NCI-H187 treated with DMSO at 0.1 percent for 48 hours (cell line): ENCODE data around the gene THOP1.
"Not testable (repeated sequence)": the region's sequence is repeated elsewhere in the genome, so short reads cannot be mapped to it uniquely, and the experiment has no call there.

Experiments used
- DNase-seq: peaks from one replicate; lab custom pipeline; 2025; lab: John Stamatoyannopoulos, UW

Gene THOP1

GRCh38 chr19:2817237-2817829 is 32.0 kb downstream of the THOP1 start:
- DNase-seq = not testable (repeated sequence)

DNA sequence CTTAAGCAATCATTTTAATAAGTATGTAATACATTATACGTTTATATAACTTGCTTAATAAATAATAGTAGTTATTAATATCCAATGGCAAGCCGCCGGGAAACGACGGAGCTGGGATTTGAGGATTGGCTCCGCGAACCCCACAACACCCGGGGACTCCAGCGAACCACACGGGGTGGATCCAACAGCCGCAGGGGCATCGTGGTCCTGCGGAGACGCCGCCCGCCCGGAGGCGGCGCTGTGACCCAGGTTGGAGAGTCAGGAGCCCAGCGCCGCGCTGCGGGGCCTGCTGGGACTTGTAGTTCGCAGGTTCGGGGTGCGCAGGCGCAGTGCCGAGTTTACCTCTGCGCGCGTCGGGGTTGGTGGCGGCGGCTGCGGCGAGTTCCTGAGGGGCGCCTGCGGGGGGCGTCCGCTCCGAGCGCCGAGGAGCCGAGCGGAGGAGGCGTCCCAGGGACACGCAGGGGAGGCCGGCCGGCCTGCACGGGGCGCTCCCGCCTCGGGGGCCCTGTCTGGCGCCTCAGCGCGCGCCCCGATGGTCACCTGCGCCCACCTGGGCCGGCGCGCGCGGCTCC is 34.3 kb downstream of the THOP1 start, which contains the start of gene ZNF554:
TSS of gene ZNF554 (plus strand) at position 329 of the 572 bp plus-strand sequence. CDS start at position 533, 204 bp downstream.
- peak; percentile 68 for DNase-seq

GRCh38 chr19:2820112-2820702 is 34.9 kb downstream of the THOP1 start:
- no peak for DNase-seq

- no peak for DNase-seq
Observed at GRCh38 chr19:2822846-2823245, 37.5 kb downstream of the THOP1 start.

DNA sequence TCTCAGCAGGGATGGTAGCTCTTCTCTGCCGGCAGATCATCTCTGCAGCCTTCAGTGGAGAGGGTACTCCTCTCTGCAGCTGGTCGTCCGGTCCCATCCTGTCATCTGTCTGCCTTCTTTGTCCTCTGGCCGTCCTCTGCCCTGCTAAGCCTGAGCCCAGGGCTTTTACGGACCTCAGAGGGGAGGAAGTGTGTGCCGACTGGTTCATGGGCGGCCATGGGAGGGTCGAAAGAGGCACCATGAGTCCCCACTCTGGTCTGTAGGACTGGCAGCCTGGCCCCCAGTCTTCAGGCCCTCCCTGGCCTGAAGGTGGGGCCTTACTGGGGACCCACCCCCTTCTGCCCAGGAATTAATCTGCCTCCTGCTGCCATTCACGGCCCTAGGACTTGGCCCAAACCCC is 38.3 kb downstream of the THOP1 start:
- DNase-seq = no peak

DNA sequence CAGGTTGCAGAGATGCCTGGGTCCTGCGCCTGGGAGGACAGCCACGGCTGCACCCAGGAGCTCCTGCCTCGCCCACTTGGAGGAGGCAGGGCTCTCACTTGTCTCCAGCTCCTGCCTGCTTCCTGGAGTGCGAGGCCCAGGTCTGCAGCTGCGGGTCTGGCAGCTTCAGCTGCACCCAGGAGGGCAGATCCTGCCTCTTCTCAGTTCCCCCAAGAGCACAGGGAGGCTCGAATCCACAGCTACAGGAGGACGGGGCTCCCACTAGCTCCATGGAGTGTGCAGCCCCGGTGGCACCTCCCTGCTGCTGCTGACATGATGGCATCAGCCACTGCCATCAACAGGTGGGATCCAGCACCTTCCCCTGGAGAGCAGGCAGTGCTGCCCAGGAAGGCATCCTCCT is 38.8 kb downstream of the THOP1 start:
- no peak for DNase-seq

- no peak for DNase-seq
Observed at GRCh38 chr19:2827022-2827421, 41.7 kb downstream of the THOP1 start.

DNA sequence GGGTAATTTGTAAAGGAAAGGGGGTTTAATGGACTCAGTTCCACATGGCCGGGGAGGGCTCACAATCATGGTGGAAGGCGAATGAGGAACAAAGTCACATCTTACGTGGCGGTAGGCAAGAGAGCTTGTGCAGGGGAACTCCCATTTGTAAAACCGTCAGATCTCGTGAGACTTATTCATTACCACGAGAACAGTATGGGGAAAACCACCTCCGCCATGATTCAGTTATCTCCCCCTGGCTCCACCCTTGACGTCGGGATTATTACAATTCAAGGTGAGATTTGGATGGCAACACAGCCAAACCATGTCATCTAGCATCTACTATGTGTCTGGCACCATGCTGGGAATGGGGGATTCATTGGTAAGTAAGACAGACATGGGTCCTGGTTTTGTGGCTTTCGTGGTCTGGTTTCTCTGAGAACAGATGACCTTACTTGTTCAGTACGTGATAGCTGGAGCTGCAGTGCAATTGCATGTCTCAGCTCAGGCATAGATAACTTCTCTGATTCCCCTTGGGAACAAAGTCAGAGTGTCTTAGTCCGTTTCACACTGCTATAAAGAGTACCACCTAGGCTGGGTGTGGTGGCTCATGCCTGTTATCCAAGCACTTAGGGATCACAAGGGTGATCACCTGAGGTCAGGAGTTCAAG is 42.7 kb downstream of the THOP1 start:
- DNase-seq = no peak

DNA sequence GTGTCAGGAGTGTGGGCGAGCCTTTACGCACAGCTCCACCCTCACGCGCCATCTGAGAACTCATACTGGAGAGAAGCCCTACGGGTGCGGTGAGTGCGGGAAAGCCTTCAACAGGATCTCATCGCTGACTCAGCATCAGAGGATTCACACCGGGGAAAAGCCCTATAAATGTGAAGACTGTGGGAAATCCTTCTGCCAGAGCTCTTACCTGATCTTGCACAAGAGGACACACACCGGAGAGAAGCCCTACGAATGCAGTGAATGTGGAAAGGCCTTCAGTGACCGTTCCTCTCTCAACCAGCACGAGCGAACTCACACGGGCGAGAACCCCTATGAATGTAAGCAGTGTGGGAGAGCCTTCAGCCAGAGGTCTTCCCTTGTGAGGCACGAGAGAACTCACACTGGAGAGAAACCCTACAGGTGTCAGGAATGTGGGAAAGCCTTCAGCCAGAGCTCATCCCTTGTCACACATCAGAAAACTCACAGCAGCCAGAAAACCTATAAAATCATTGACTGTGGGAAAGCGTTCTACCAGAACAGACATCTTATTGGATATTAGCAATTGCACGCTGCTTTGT is 49.1 kb downstream of the THOP1 start:
- no peak for DNase-seq

GRCh38 chr19:2837430-2837829 is 52.1 kb downstream of the THOP1 start:
- DNase-seq = no peak

- DNase-seq = peak; percentile 95
Observed at GRCh38 chr19:2840794-2841791, 55.8 kb downstream of the THOP1 start, which contains the start of gene ZNF555. TSS of gene ZNF555 (plus strand) at chr19:2841475. CDS start at chr19:2841573, 98 bp downstream.

GRCh38 chr19:2841855-2842574 is 56.7 kb downstream of the THOP1 start:
- DNase-seq = no peak

GRCh38 chr19:2845107-2845506 is 59.8 kb downstream of the THOP1 start:
- DNase-seq = no peak

GRCh38 chr19:2846180-2846894 is 61.0 kb downstream of the THOP1 start:
- DNase-seq = no peak

GRCh38 chr19:2847507-2847906 is 62.2 kb downstream of the THOP1 start:
- no peak for DNase-seq

DNA sequence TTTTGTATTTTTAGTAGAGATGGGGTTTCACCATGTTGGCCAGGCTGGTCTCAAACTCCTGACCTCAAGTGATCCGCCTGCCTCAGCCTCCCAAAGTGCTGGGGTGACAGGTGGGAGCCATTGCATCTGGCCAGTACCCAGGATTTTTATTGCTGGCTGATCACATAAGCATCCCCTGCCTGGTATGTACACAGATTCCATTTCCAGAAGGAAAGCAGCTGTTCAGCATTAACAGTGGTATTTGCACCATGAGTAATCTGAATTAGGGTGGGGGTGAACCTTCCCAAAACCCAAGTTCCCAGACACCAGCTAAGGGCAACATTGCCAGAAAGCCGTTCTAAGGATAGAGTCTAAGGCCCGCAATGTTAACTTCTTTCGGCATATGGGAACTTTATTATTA is 63.3 kb downstream of the THOP1 start:
- no peak for DNase-seq

GRCh38 chr19:2850256-2850925 is 65.1 kb downstream of the THOP1 start:
- no peak for DNase-seq

GRCh38 chr19:2852598-2852997 is 67.3 kb downstream of the THOP1 start:
- no peak for DNase-seq

DNA sequence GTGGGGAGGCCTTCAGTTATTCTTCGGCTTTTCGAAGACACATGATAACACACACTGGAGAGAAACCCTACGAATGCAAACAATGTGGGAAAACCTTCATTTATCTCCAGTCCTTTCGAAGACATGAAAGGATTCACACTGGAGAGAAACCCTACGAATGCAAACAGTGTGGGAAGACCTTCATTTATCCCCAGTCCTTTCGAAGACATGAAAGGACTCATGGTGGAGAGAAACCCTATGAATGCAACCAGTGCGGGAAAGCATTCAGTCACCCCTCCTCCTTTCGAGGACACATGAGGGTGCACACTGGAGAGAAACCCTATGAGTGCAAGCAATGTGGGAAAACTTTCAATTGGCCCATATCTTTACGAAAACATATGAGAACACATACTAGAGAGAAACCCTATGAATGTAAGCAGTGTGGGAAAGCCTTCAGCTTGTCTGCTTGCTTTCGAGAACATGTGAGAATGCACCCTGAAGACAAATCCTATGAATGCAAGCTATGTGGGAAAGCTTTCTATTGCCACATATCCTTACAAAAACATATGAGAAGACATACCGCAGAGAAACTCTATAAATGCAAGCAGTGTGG is 67.8 kb downstream of the THOP1 start:
- no peak for DNase-seq
